ENCODE results near the gene KIF26B. TPM values are rescaled to one million over a fixed set of nuclear protein-coding genes. Genes with fewer than 3 reads are reported as not detected.

The KIF26B gene
- total and polyA plus RNA-seq, 7 donors = 0.01 to 0.32 (median 0.06) TPM

DNA sequence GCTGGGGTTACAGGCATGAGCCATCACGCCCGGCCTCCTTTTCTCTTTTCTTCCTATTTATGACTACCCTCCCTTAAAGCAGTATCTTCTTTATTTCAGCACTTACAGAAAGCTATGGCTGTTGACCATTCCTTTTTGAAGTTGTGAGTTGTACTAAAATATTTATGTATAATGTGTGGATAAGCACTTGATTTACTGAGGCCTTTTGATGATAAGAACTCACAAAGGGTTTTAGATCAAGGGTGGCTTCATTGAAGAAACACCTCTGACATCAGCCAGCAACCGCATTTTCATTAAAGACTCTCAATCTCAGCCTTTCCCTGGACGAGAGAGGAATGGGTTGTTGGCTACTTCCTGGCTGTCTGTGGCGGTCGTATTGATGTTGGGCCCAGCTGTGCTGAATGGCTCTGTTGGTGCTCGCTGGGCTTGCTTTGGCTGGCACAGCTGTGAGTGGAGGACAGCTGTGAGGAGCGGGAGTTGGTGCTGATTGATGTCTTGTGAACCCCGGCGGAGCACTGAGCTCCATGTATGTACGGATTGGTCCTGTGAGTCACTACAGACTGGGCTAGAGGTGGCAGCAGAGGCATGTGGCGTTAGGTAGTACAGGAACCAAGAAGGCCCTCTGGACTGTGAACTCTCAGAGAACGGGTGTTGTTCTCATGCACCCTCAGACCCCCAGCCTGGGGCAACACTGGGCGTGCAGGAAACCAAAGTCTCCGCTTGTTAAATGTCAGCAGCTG lies 208.8 kb downstream of the KIF26B start:
- ATAC-seq = no peak
- no peak for DNase-seq
- Histone ChIP-seq H3K27me3 (ENCODE audit: insufficient read depth in 3 of 3, low read length in 2 of 3) (peaks cover 0 to 1% (median 0%) of the 10 kb centered on the region in 3 donors), H3K27ac (no peak overlapping the region), H3K4me1 (no peaks in the 10 kb centered on the region), H3K9me3 (no peaks in the 10 kb centered on the region), H3K36me3 (ENCODE audit: insufficient read depth in 1 of 2, low read depth in 1 of 2) (no peaks in the 10 kb centered on the region), H3K4me3 (no peak overlapping the region)
- 46 to 54% (median 47%) methylated on average over 15 of the region's 15 CpGs for WGBS, 3 donors
- TF ChIP-seq, protein P1, sequence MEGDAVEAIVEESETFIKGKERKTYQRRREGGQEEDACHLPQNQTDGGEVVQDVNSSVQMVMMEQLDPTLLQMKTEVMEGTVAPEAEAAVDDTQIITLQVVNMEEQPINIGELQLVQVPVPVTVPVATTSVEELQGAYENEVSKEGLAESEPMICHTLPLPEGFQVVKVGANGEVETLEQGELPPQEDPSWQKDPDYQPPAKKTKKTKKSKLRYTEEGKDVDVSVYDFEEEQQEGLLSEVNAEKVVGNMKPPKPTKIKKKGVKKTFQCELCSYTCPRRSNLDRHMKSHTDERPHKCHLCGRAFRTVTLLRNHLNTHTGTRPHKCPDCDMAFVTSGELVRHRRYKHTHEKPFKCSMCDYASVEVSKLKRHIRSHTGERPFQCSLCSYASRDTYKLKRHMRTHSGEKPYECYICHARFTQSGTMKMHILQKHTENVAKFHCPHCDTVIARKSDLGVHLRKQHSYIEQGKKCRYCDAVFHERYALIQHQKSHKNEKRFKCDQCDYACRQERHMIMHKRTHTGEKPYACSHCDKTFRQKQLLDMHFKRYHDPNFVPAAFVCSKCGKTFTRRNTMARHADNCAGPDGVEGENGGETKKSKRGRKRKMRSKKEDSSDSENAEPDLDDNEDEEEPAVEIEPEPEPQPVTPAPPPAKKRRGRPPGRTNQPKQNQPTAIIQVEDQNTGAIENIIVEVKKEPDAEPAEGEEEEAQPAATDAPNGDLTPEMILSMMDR (IDR thresholded peaks at IDR 0.05) = no peak
- intact Hi-C loops (cut with DNase I) = no loop called here

DNA sequence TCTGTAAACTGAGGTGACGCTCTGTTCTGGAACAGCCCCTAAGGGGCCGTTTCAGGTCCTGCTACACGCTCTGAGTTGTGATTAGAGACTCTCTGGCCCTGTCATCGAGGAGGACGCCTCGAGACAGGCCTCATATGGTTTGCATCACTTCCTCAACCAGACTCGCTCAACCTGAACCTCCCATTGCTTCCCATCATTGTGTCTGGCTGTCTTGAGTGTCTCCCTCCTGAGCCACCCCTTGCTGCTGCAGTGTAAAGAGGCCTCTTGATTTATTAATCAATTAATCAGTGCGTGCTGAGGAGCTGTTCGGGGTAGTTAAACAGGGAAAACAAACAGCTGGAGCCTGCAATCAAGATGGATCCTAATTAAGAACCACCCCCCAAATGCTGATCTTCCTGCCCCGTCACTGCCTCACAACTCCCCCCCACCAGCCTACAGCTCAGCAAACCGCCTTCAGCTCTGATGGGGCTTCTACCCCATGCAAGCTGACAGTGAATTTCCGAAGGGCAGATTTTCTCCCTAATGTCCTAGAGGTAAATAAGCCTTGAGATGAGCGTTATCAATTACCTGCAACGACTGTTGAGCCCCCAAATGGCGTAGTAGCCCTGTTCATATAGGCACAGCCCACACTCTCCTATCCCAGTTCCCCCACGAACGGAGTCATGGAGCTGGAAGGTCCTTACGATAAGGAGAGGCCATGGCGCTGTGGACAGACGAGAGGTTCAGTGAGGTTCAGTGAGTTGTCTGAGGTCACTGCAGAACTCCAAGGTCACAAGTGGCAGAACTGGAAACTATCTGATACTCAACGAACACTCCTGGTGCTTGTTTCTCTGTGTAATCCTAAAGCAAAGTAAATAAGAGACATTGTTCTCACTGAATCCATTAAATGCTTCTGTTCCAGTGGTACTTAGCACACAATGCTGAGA lies 210.6 kb downstream of the KIF26B start:
- Histone ChIP-seq H3K4me3 (no peak overlapping the region), H3K27ac (no peak overlapping the region), H3K4me1 (no peaks in the 10 kb centered on the region), H3K9me3 (no peaks in the 10 kb centered on the region), H3K27me3 (ENCODE audit: insufficient read depth in 3 of 3, low read length in 2 of 3) (peaks cover 0 to 1% (median 0%) of the 10 kb centered on the region in 3 donors), H3K36me3 (ENCODE audit: insufficient read depth in 1 of 2, low read depth in 1 of 2) (no peaks in the 10 kb centered on the region)
- TF ChIP-seq, protein P1 (IDR thresholded peaks at IDR 0.05) = no peak
- ATAC-seq (no peak), DNase-seq (no peak)
- 87 to 90% (median 88%) methylated on average over 21 of the region's 21 CpGs for WGBS, 3 donors
- intact Hi-C loops (cut with DNase I) = no loop called here

DNA sequence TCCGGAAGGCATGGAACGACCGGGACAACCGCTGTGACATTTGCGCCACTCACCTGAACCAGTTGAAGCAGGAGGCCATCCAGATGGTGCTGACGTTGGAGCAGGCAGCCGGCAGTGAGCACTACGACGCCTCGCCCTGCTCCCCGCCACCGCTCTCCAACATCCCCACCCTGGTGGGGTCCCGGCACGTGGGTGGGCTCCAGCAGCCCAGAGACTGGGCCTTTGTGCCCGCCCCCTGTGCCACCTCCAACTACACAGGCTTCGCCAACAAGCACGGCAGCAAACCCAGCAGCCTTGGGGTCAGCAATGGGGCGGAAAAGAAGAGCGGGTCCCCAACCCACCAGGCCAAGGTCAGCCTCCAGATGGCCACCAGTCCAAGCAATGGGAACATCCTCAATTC lies 212.1 kb downstream of the KIF26B start:
- DNase-seq (no peak), ATAC-seq (no peak)
- H3K9me3 ChIP-seq = no peaks in the 10 kb centered on the region
- 94 to 96% (median 95%) methylated on average over 19 of the region's 19 CpGs for WGBS, 3 donors
- H3K36me3 ChIP-seq (ENCODE audit: insufficient read depth in 1 of 2, low read depth in 1 of 2) = no peaks in the 10 kb centered on the region
- H3K27ac ChIP-seq = no peak overlapping the region
- no peaks in the 10 kb centered on the region for H3K4me1 ChIP-seq
- TF ChIP-seq, protein P1 (IDR thresholded peaks at IDR 0.05) = no peak
- intact Hi-C loops (cut with DNase I) = no loop called here
- H3K4me3 ChIP-seq = no peak overlapping the region
- peaks cover 0 to 1% (median 0%) of the 10 kb centered on the region in 3 donors for H3K27me3 ChIP-seq (ENCODE audit: insufficient read depth in 3 of 3, low read length in 2 of 3)

DNA sequence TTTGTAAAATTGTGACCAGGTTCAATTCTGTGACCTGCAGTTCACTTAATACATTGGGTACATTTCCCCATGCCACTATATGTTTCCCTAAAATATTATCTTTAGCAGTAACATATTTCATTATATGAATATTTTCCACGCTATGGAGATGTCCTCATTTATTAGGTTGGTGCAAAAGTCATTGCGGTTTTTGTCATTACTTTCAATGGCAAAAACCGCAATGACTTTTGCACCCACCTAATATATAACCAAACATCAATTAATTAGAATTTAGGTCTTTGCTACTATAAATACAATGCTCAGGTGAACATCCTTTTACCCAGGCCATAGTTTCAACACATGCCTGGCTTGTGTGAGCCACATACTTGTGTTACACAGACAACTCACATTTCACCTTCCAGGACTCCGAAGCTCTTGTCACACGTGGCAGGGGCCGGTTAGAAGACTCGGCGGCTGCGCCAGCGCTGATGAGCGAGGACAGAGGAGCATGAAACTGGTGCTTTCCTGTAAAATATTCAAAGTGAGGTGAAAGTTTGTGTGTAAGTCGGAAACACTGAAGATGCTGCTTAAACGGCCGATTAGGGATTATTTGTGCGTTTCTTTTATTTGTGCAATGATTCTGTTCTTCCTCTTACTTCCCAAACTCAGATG lies 215.5 kb downstream of the KIF26B start:
- intact Hi-C loops (cut with DNase I) = no loop called here
- TF ChIP-seq, protein P1 (IDR thresholded peaks at IDR 0.05) = no peak
- 87 to 90% (median 89%) methylated on average over 15 of the region's 15 CpGs for WGBS, 3 donors
- no peak overlapping the region for H3K27ac ChIP-seq
- no peak for ATAC-seq
- H3K4me3 ChIP-seq = no peak overlapping the region
- no peaks in the 10 kb centered on the region for H3K4me1 ChIP-seq
- DNase-seq = no peak
- H3K9me3 ChIP-seq = no peaks in the 10 kb centered on the region
- H3K36me3 ChIP-seq (ENCODE audit: insufficient read depth in 1 of 2, low read depth in 1 of 2) = no peaks in the 10 kb centered on the region
- H3K27me3 ChIP-seq (ENCODE audit: insufficient read depth in 3 of 3, low read length in 2 of 3) = peaks cover 0 to 1% (median 0%) of the 10 kb centered on the region in 3 donors
